ENCODE results near the gene ITGB2.

The ITGB2 gene

GRCh38 chr21:44900559-44901251 lies 20.0 kb downstream of the ITGB2 start:
- no peaks in the 10 kb centered on the region for H3K79me2 ChIP-seq (ENCODE audit: control insufficient read depth, low read length)
- H3K9me2 ChIP-seq (replicated peaks; ENCODE audit: control insufficient read depth, low read length): no peaks in the 10 kb centered on the region
- H3K27ac ChIP-seq (ENCODE audit: low read depth, low read length): no peak overlapping the region
- no peaks in the 10 kb centered on the region for H3F3A ChIP-seq (ENCODE audit: control insufficient read depth, insufficient read depth)
- H4K20me1 ChIP-seq (ENCODE audit: control insufficient read depth, insufficient read depth, low read depth, low read length): no peaks in the 10 kb centered on the region
- H3K4me1 ChIP-seq (ENCODE audit: control insufficient read depth, low read length): no peaks in the 10 kb centered on the region
- no peak overlapping the region for H3K4me2 ChIP-seq (ENCODE audit: low read length)
- H3K4me3 ChIP-seq (ENCODE audit: low read length): no peak overlapping the region
- no peaks in the 10 kb centered on the region for H3K27me3 ChIP-seq (ENCODE audit: control insufficient read depth, low read length)
- H3K9me3 ChIP-seq (ENCODE audit: control insufficient read depth, insufficient read depth, low read length): peaks cover 11% of the 10 kb centered on the region
- H3K36me3 ChIP-seq (ENCODE audit: control insufficient read depth, low read length): no peaks in the 10 kb centered on the region
- TF ChIP-seq CTCF (IDR thresholded peaks at IDR 0.05; ENCODE audit: low read depth, low read length, poor library complexity, severe bottlenecking): no peak
- TF ChIP-seq EZH2phosphoT487 (IDR thresholded peaks at IDR 0.05; ENCODE audit: borderline replicate concordance, low read length): no peak

GRCh38 chr21:44899768-44900558 lies 20.7 kb downstream of the ITGB2 start:
- Histone ChIP-seq H3K4me3 (ENCODE audit: low read length) (no peak overlapping the region), H3K4me2 (ENCODE audit: low read length) (no peak overlapping the region), H3K4me1 (ENCODE audit: control insufficient read depth, low read length) (no peaks in the 10 kb centered on the region), H3K27ac (ENCODE audit: low read depth, low read length) (no peak overlapping the region), H3K9me3 (ENCODE audit: control insufficient read depth, insufficient read depth, low read length) (peaks cover 11% of the 10 kb centered on the region), H4K20me1 (ENCODE audit: control insufficient read depth, insufficient read depth, low read depth, low read length) (no peaks in the 10 kb centered on the region), H3K27me3 (ENCODE audit: control insufficient read depth, low read length) (peaks cover 2% of the 10 kb centered on the region; the same call in 1 of the 2 replicates), H3K79me2 (ENCODE audit: control insufficient read depth, low read length) (no peaks in the 10 kb centered on the region), H3F3A (ENCODE audit: control insufficient read depth, insufficient read depth) (no peaks in the 10 kb centered on the region), H3K36me3 (ENCODE audit: control insufficient read depth, low read length) (no peaks in the 10 kb centered on the region), H3K9me2 (replicated peaks; ENCODE audit: control insufficient read depth, low read length) (no peaks in the 10 kb centered on the region)
- TF ChIP-seq CTCF (IDR thresholded peaks at IDR 0.05; ENCODE audit: low read depth, low read length, poor library complexity, severe bottlenecking): no peak
- TF ChIP-seq EZH2phosphoT487 (IDR thresholded peaks at IDR 0.05; ENCODE audit: borderline replicate concordance, low read length): no peak

- no peak for TF ChIP-seq EZH2phosphoT487 (IDR thresholded peaks at IDR 0.05; ENCODE audit: borderline replicate concordance, low read length)
- no peak for TF ChIP-seq CTCF (IDR thresholded peaks at IDR 0.05; ENCODE audit: low read depth, low read length, poor library complexity, severe bottlenecking)
- Histone ChIP-seq H3K4me1 (ENCODE audit: control insufficient read depth, low read length) (no peaks in the 10 kb centered on the region), H3K79me2 (ENCODE audit: control insufficient read depth, low read length) (no peaks in the 10 kb centered on the region), H3K27ac (ENCODE audit: low read depth, low read length) (no peak overlapping the region), H3F3A (ENCODE audit: control insufficient read depth, insufficient read depth) (no peaks in the 10 kb centered on the region), H3K9me2 (replicated peaks; ENCODE audit: control insufficient read depth, low read length) (no peaks in the 10 kb centered on the region), H3K27me3 (ENCODE audit: control insufficient read depth, low read length) (peaks cover 7% of the 10 kb centered on the region; the same call in 1 of the 2 replicates), H3K36me3 (ENCODE audit: control insufficient read depth, low read length) (no peaks in the 10 kb centered on the region), H3K4me2 (ENCODE audit: low read length) (no peak overlapping the region), H3K9me3 (ENCODE audit: control insufficient read depth, insufficient read depth, low read length) (peaks cover 11% of the 10 kb centered on the region), H4K20me1 (ENCODE audit: control insufficient read depth, insufficient read depth, low read depth, low read length) (no peaks in the 10 kb centered on the region), H3K4me3 (ENCODE audit: low read length) (no peak overlapping the region)
Observed at GRCh38 chr21:44898851-44899767, 21.6 kb downstream of the ITGB2 start.

Data from DOHH2 (cell line).